Measurements from ENCODE around the gene TGM6.

DNA sequence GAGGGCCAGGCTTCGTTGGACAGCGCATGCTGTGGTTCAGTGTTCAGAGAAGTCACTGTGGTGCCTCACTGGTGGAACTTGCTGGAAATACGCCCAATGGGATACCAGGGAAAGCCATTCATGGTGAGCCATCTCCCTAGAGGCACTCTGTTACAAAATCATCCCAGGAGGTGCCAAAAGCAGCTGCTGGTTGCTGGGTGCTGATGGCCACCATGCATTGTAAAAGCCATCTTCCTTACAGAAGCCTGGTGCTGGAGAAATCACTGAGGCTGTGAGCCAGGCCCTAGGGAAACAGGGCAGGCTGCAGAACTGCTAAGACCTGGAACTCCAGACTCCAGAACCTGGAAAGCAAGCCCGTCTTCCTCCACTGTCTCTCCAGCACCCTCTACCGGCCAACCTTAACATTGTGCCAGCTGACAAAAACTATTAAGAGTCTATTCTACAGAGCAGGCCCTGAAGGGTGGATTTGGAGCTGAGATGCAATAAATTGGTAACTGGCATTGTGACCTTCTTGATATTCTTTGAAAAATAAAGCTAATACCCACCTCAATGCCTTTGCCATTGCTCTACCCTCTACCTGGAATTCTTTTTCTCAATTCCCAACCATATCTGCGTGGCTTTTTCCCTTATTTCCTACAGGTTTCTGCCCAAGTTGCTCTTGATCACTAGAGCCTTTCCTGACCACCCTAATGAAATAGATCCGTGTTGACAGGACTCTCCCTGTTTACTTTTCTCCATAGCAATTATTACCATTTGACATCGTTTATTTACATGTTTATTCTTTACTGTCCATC lies 71.4 kb downstream of the TGM6 start:
- TF ChIP-seq ZBTB7A (IDR thresholded peaks at IDR 0.05; ENCODE audit: low read depth) = no peak
- no peak for TF ChIP-seq CEBPB (IDR thresholded peaks at IDR 0.05)
- TF ChIP-seq CREB1 (IDR thresholded peaks at IDR 0.05; ENCODE audit: low read depth) = no peak
- TF ChIP-seq REST (IDR thresholded peaks at IDR 0.05; ENCODE audit: low read depth) = no peak
- TF ChIP-seq RAD21 (IDR thresholded peaks at IDR 0.05; ENCODE audit: low read depth) = peak; percentile 78
- TF ChIP-seq, protein P1, sequence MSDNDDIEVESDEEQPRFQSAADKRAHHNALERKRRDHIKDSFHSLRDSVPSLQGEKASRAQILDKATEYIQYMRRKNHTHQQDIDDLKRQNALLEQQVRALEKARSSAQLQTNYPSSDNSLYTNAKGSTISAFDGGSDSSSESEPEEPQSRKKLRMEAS (IDR thresholded peaks at IDR 0.05) = no peak
- TF ChIP-seq EP300 (IDR thresholded peaks at IDR 0.05; ENCODE audit: borderline replicate concordance) = no peak
- TF ChIP-seq TAF1 (IDR thresholded peaks at IDR 0.05; ENCODE audit: low read depth) = no peak
- no peak for TF ChIP-seq TCF12 (IDR thresholded peaks at IDR 0.05; ENCODE audit: low read depth)
- TF ChIP-seq FOXM1 (IDR thresholded peaks at IDR 0.05; ENCODE audit: borderline replicate concordance, low read depth) = no peak
- TF ChIP-seq EGR1 (IDR thresholded peaks at IDR 0.05) = no peak
- TF ChIP-seq, protein P2, sequence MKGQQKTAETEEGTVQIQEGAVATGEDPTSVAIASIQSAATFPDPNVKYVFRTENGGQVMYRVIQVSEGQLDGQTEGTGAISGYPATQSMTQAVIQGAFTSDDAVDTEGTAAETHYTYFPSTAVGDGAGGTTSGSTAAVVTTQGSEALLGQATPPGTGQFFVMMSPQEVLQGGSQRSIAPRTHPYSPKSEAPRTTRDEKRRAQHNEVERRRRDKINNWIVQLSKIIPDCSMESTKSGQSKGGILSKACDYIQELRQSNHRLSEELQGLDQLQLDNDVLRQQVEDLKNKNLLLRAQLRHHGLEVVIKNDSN (IDR thresholded peaks at IDR 0.05) = no peak
- no peak for TF ChIP-seq NFIC (IDR thresholded peaks at IDR 0.05)
